H1 (cell line): Measurements from ENCODE around the gene ZNF669. TPM values are rescaled to one million over a fixed set of nuclear protein-coding genes. Genes with fewer than 3 reads are reported as not detected.
"Not testable (repeated sequence)": the region's sequence is repeated elsewhere in the genome, so short reads cannot be mapped to it uniquely, and the experiment has no call there.

Experiments
- CTCF ChIA-PET: fragments of 300-600 bp; sonication (Branson Sonifier 250); formaldehyde crosslinking; loops from one replicate; lab custom pipeline; 2021; ENCODE audit not compliant: partially characterized antibody; lab: Charles Lee
- POLR2A ChIA-PET: fragments of 300-600 bp; sonication (Branson Sonifier 250); formaldehyde crosslinking; loops from one replicate; lab custom pipeline; 2021; ENCODE audit warnings: inconsistent platforms; ENCODE audit not compliant: partially characterized antibody; lab: Charles Lee
- DNase-seq, 2 experiments: peaks; one replicate each; pipeline versions ENCODE4 v3.0.0 to v3.0.0-alpha.2; 2010 to 2022; ENCODE audit warnings: low spot score in 2 of 2, low read depth in 1 of 2, mixed read lengths in 1 of 2
- FAIRE-seq: peaks from 2 replicates; lab custom pipeline; 2011; peaks lifted over from hg19 to GRCh38; lab: Jason Lieb, UNC
- H2AFZ ChIP-seq: 2 replicates; pipeline ENCODE4 v1.8.1; 2012; ENCODE audit warnings: low read length, inconsistent platforms
- H2AK5ac ChIP-seq: 2 replicates; pipeline ENCODE4 v1.6.1; 2013; ENCODE audit warnings: low read depth, low read length
- H2BK120ac ChIP-seq: replicated peaks from 2 replicates; pipeline ENCODE3; 2013; ENCODE audit warnings: low read depth, low read length, inconsistent platforms
- H2BK12ac ChIP-seq: 2 replicates; pipeline ENCODE4 v1.6.1; 2013; ENCODE audit warnings: low read depth, low read length
- H2BK15ac ChIP-seq: 2 replicates; pipeline ENCODE4 v1.6.1; 2013; ENCODE audit warnings: low read length
- H2BK20ac ChIP-seq: 2 replicates; pipeline ENCODE4 v1.6.1; 2013; ENCODE audit warnings: low read length
- H2BK5ac ChIP-seq: 2 replicates; pipeline ENCODE4 v1.6.1; 2013; ENCODE audit warnings: low read depth, low read length
- H3K14ac ChIP-seq: 2 replicates; pipeline ENCODE4 v1.6.1; 2013; ENCODE audit warnings: inconsistent platforms; ENCODE audit not compliant: insufficient read length
- H3K18ac ChIP-seq: 2 replicates; pipeline ENCODE4 v1.6.1; 2013; ENCODE audit warnings: low read length; ENCODE audit errors: extremely low read depth
- H3K23ac ChIP-seq: 2 replicates; pipeline ENCODE4 v1.6.1; 2013; ENCODE audit warnings: inconsistent platforms; ENCODE audit not compliant: insufficient read length
- H3K23me2 ChIP-seq: 2 replicates; pipeline ENCODE4 v1.6.1; 2013; ENCODE audit warnings: low read depth, low read length
- H3K27ac ChIP-seq: 2 replicates; pipeline ENCODE4 v1.6.1; 2011; ENCODE audit warnings: low read depth, low read length, inconsistent platforms
- H3K27me3 ChIP-seq, 4 experiments: replicated peaks in 1 of 4; 1 replicate in 1 of 4; 2 replicates in 3 of 4; pipeline versions ENCODE4 v1.6.1 to v1.8.1; 2011 to 2013; ENCODE audit warnings: low read length in 3 of 4, mild to moderate bottlenecking in 3 of 4, inconsistent platforms in 2 of 4, mixed read lengths in 2 of 4, moderate library complexity in 1 of 4; ENCODE audit not compliant: control insufficient read depth in 3 of 4, insufficient read depth in 3 of 4; ENCODE audit errors: extremely low read depth in 1 of 4
- H3K36me3 ChIP-seq, 4 experiments: 2 replicates each; pipeline versions ENCODE4 v1.6.1 to v1.8.1; 2011 to 2013; ENCODE audit warnings: mild to moderate bottlenecking in 4 of 4, low read length in 3 of 4, moderate library complexity in 2 of 4, control low read depth in 1 of 4, inconsistent platforms in 1 of 4; ENCODE audit not compliant: insufficient read depth in 4 of 4, control insufficient read depth in 2 of 4
- H3K4ac ChIP-seq: replicated peaks from 2 replicates; pipeline ENCODE3; 2013; ENCODE audit warnings: low read length, low read depth, mixed read lengths, inconsistent platforms; ENCODE audit not compliant: insufficient read length
- H3K4me1 ChIP-seq, 4 experiments: replicated peaks in 1 of 4; 1 replicate in 1 of 4; 2 replicates in 3 of 4; pipeline versions ENCODE4 v1.6.1 to v1.8.1; 2011 to 2013; ENCODE audit warnings: low read length in 3 of 4, inconsistent platforms in 2 of 4, mixed read lengths in 1 of 4; ENCODE audit not compliant: insufficient read depth in 4 of 4, control insufficient read depth in 3 of 4
- H3K4me2 ChIP-seq, 2 experiments: 2 replicates each; pipeline versions ENCODE4 v1.6.1 to v1.8.1; 2011 to 2013; ENCODE audit warnings: low read depth in 2 of 2, low read length in 2 of 2, control low read depth in 1 of 2, inconsistent platforms in 1 of 2, mild to moderate bottlenecking in 1 of 2; ENCODE audit not compliant: insufficient read depth in 1 of 2
- H3K4me3 ChIP-seq, 4 experiments: fragments of 200-600, 300-600 bp in 1 of 4; sonication (generic), shearing (Covaris generic), sonication (Bioruptor Twin) in 1 of 4; 2 replicates each; pipeline versions ENCODE4 v1.5.1 to v1.8.1; 2011 to 2016; ENCODE audit warnings: low read length in 4 of 4, low read depth in 3 of 4, control low read depth in 2 of 4, inconsistent platforms in 2 of 4, mild to moderate bottlenecking in 2 of 4, mixed read lengths in 1 of 4, moderate library complexity in 1 of 4; ENCODE audit not compliant: insufficient read depth in 2 of 4; ENCODE audit errors: extremely low read depth in 1 of 4
- H3K56ac ChIP-seq: replicated peaks from 2 replicates; pipeline ENCODE3; 2013; ENCODE audit warnings: low read depth, mild to moderate bottlenecking, mixed read lengths, low read length, inconsistent platforms; ENCODE audit not compliant: insufficient read length
- H3K79me1 ChIP-seq: 2 replicates; pipeline ENCODE4 v1.6.1; 2013; ENCODE audit warnings: low read depth, low read length, control low read depth
- H3K79me2 ChIP-seq, 2 experiments: 2 replicates each; pipeline versions ENCODE4 v1.6.1 to v1.8.1; 2012 to 2013; ENCODE audit warnings: low read length in 2 of 2, mild to moderate bottlenecking in 2 of 2, inconsistent platforms in 1 of 2; ENCODE audit not compliant: insufficient read depth in 2 of 2, control insufficient read depth in 1 of 2
- H3K9ac ChIP-seq, 4 experiments: replicated peaks in 1 of 4; 1 replicate in 1 of 4; 2 replicates in 3 of 4; pipeline versions ENCODE4 v1.6.1 to v1.8.1; 2011 to 2013; ENCODE audit warnings: low read depth in 3 of 4, low read length in 3 of 4, control low read depth in 2 of 4, mild to moderate bottlenecking in 2 of 4, moderate library complexity in 2 of 4, inconsistent platforms in 1 of 4; ENCODE audit errors: extremely low read depth in 1 of 4
- H3K9me3 ChIP-seq, 2 experiments: 2 replicates each; pipeline versions ENCODE4 v1.6.1 to v1.8.1; 2012 to 2013; ENCODE audit warnings: mild to moderate bottlenecking in 2 of 2, moderate library complexity in 2 of 2, control low read depth in 1 of 2, inconsistent platforms in 1 of 2, low read depth in 1 of 2, low read length in 1 of 2, mixed read lengths in 1 of 2; ENCODE audit not compliant: insufficient read depth in 2 of 2
- H4K20me1 ChIP-seq, 2 experiments: replicated peaks in 1 of 2; 2 replicates each; pipeline versions ENCODE3 to v1.8.1; 2011 to 2013; ENCODE audit warnings: inconsistent platforms in 2 of 2, low read length in 2 of 2, mild to moderate bottlenecking in 1 of 2; ENCODE audit not compliant: insufficient read depth in 2 of 2, control insufficient read depth in 1 of 2
- H4K5ac ChIP-seq: 2 replicates; pipeline ENCODE4 v1.6.1; 2013; ENCODE audit warnings: low read length, low read depth, mixed read lengths, inconsistent platforms; ENCODE audit not compliant: insufficient read length
- H4K8ac ChIP-seq: 2 replicates; pipeline ENCODE4 v1.8.0; 2013; ENCODE audit warnings: mild to moderate bottlenecking, moderate library complexity, low read length, inconsistent platforms; ENCODE audit not compliant: insufficient read depth; ENCODE audit errors: extremely low read depth
- H4K91ac ChIP-seq: replicated peaks from 2 replicates; pipeline ENCODE3; 2013; ENCODE audit warnings: low read length, mixed read lengths, inconsistent platforms; ENCODE audit not compliant: insufficient read length
- WGBS, 2 experiments: shearing (Covaris generic) in 1 of 2; methylation state at CpG; one replicate each; pipeline versions ENCODE4 v1.1.6 to v1.1.7; 2013 to 2015; ENCODE audit warnings: low lambda C conversion rate in 2 of 2, mixed read lengths in 2 of 2, inconsistent platforms in 1 of 2, low coverage in 1 of 2, missing lambda C conversion rate in 1 of 2; ENCODE audit not compliant: insufficient replicate concordance in 2 of 2, insufficient coverage in 1 of 2, insufficient read length in 1 of 2; ENCODE audit errors: extremely low coverage in 1 of 2, missing lambda C conversion rate in 1 of 2; 5-methylcytosine and 5-hydroxymethylcytosine counted together
- polyA plus RNA-seq, 7 experiments: library from polyadenylated mRNA; depleted of rRNA in 3 of 7; stranded (reverse) in 5 of 7; unstranded in 2 of 7; fragments of >200 nt in 5 of 7; fragments of 200-250 nt in 2 of 7; gene quantifications; 1 replicate in 5 of 7; 2 replicates in 1 of 7; 4 replicates in 1 of 7; pipeline versions ENCODE4 v1.2.1 to v1.2.3, GENCODE V29; 2011 to 2013; ENCODE audit warnings: missing spikeins in 2 of 7, mixed read lengths in 2 of 7
- total RNA-seq: library from RNA; stranded (reverse); fragmentation: NEBNext Ultra II Directional; extraction: Animal tissue kit (Norgen Biotek cat#: 25700); gene quantifications from 2 replicates; pipeline ENCODE4 v1.2.1, GENCODE V29; 2021

The ZNF669 gene
- total and polyA plus RNA-seq, 2 of the 8 experiments (the other 6 are each of a cell fraction or from before 2014, with no cell fraction given) = 4.8 to 20.3 TPM

DNA sequence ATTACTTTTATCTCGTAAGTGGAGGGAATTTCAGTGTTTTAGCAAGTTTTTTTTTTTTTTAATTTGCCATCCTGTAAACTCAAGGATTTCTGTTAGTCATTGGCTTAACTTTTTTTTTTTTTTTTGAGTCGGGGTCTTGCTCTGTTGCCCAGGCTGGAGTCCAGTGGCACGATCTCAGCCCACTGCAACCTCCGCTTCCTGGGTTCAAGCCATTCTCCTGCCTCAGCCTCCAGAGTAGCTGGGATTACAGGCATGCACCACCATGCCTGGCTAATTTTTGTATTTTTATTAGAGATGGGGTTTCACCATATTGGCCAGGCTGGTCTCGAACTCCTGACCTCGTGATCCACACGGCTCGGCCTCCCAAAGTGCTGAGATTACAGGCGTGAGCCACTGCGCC is 43.0 kb upstream of the ZNF669 start:
- CTCF ChIA-PET = interaction anchor here (0.9 to 3.0 kb wide), 12 partner anchors 11 to 132 kb away, joined by 3 to 20 read pairs (median 5); partner anchors contain the start of gene VN1R5
- POLR2A ChIA-PET = interaction anchor here (0.6 to 1.4 kb wide), 6 partner anchors 8 to 456 kb away, joined by 3 to 5 read pairs (median 4); no protein-coding TSS in a partner anchor
- not testable (repeated sequence) for H3K18ac ChIP-seq, H3K14ac ChIP-seq, H3K4me1 ChIP-seq, H2AFZ ChIP-seq, H2BK12ac ChIP-seq, H4K5ac ChIP-seq, H3K23ac ChIP-seq, H2BK120ac ChIP-seq, H2BK15ac ChIP-seq, H3K4me2 ChIP-seq, H3K56ac ChIP-seq, H4K8ac ChIP-seq, H3K27ac ChIP-seq, H3K79me1 ChIP-seq, H3K23me2 ChIP-seq, FAIRE-seq, H4K91ac ChIP-seq, H2BK20ac ChIP-seq, DNase-seq, H2BK5ac ChIP-seq, H2AK5ac ChIP-seq, H3K4me3 ChIP-seq, H4K20me1 ChIP-seq, H3K4ac ChIP-seq, H3K9ac ChIP-seq, H3K27me3 ChIP-seq
- Histone ChIP-seq H3K36me3 (peaks cover 0 to 40% (median 13%) of the 10 kb centered on the region in 4 experiments; a peak in 5 of 8 replicates), H3K79me2 (peaks cover 0 to 30% of the 10 kb centered on the region in 2 experiments; a peak in 2 of 4 replicates), H3K9me3 (peaks cover 29 to 30% of the 10 kb centered on the region in 2 experiments)
- 88% methylated on average over 9 of the region's 10 CpGs; no CpG with 5 or more reads in 1 of the 2 experiments for WGBS, 2 experiments
